C4-2B (cell line): ENCODE measurements around the gene PPA2.

ENCODE experiments used
- H3K27ac ChIP-seq: fragments of 450-650 bp; 2 replicates; pipeline ENCODE4 v1.5.1; 2017
- CTCF ChIP-seq: fragments of 450-650 bp; conservative IDR thresholded peaks from 2 replicates; pipeline ENCODE4 v1.5.1; 2017; ENCODE audit warnings: mild to moderate bottlenecking
- ZFX ChIP-seq: fragments of 450-650 bp; IDR thresholded peaks from 2 replicates; pipeline ENCODE4 v1.6.1; 2017

PPA2 gene

GRCh38 chr4:105496899-105497298 lies 23.0 kb upstream of the PPA2 start:
- no peak overlapping the region for H3K27ac ChIP-seq
- no peak for TF ChIP-seq ZFX
- TF ChIP-seq CTCF = peak; percentile 51

- no peak overlapping the region for H3K27ac ChIP-seq
- no peak for TF ChIP-seq CTCF
- no peak for TF ChIP-seq ZFX
These were observed 21.8 kb upstream of the PPA2 start for GRCh38 chr4:105495667-105496066.

GRCh38 chr4:105490523-105490922 lies 16.7 kb upstream of the PPA2 start:
- H3K27ac ChIP-seq = no peak overlapping the region
- TF ChIP-seq ZFX = no peak
- no peak for TF ChIP-seq CTCF

- H3K27ac ChIP-seq = no peak overlapping the region
- no peak for TF ChIP-seq ZFX
- TF ChIP-seq CTCF = no peak
These were observed 10.0 kb upstream of the PPA2 start for GRCh38 chr4:105483840-105484239.

GRCh38 chr4:105474099-105474518 lies 247 bp upstream of the PPA2 start:
- H3K27ac ChIP-seq = peak overlapping the region; percentile 98
- TF ChIP-seq ZFX = no peak
- peak; percentile 94 for TF ChIP-seq CTCF

GRCh38 chr4:105472871-105473323 lies 965 bp downstream of the PPA2 start:
- no peak for TF ChIP-seq ZFX
- no peak for TF ChIP-seq CTCF
- peak overlapping the region; percentile 98 for H3K27ac ChIP-seq

- TF ChIP-seq ZFX (no peak), CTCF (peak; percentile 80)
- no peak overlapping the region for H3K27ac ChIP-seq
These were observed 2.2 kb downstream of the PPA2 start for GRCh38 chr4:105471566-105472176.
